Osteocyte (in vitro differentiated cells): ENCODE measurements around the gene VPS45. TPM values are rescaled to one million over a fixed set of nuclear protein-coding genes. Genes with fewer than 3 reads are reported as not detected.
"Not testable (repeated sequence)": the region's sequence is repeated elsewhere in the genome, so short reads cannot be mapped to it uniquely, and the experiment has no call there.

Experiments used
- DNase-seq: peaks from one replicate; pipeline ENCODE4 v3.0.0; 2021; ENCODE audit warnings: mixed read lengths; ENCODE audit not compliant: unreplicated experiment; ENCODE audit errors: extremely low spot score
- H3K27ac Mint-ChIP-seq: one replicate; pipeline ENCODE4 v1.8.0; 2021; ENCODE audit warnings: mild to moderate bottlenecking, mixed read lengths; ENCODE audit not compliant: unreplicated experiment
- H3K27me3 Mint-ChIP-seq: one replicate; pipeline ENCODE4 v1.8.0; 2021; ENCODE audit warnings: mixed read lengths; ENCODE audit not compliant: unreplicated experiment
- H3K36me3 Mint-ChIP-seq: one replicate; pipeline ENCODE4 v1.8.0; 2021; ENCODE audit warnings: mixed read lengths; ENCODE audit not compliant: unreplicated experiment
- H3K4me1 Mint-ChIP-seq: one replicate; pipeline ENCODE4 v1.8.0; 2021; ENCODE audit warnings: mixed read lengths; ENCODE audit not compliant: unreplicated experiment
- H3K4me3 Mint-ChIP-seq: one replicate; pipeline ENCODE4 v1.8.0; 2021; ENCODE audit warnings: mild to moderate bottlenecking, moderate library complexity, mixed read lengths; ENCODE audit not compliant: unreplicated experiment
- H3K9me3 Mint-ChIP-seq: one replicate; pipeline ENCODE4 v1.8.0; 2021; ENCODE audit warnings: mixed read lengths; ENCODE audit not compliant: unreplicated experiment
- total RNA-seq: library from RNA; stranded (reverse); gene quantifications from 2 replicates; pipeline ENCODE4 v1.2.1, GENCODE V29; 2021
- TF ChIP-seq, protein P1 (sequence below): fragments of 200-600 bp; sonication (generic); IDR thresholded peaks from 2 replicates; pipeline ENCODE4 v1.5.0; 2021; ENCODE audit warnings: antibody characterized with exemption, mild to moderate bottlenecking, moderate library complexity

VPS45 gene
- total RNA-seq, 1 donor from 2014 or later = 43.6 TPM

DNA sequence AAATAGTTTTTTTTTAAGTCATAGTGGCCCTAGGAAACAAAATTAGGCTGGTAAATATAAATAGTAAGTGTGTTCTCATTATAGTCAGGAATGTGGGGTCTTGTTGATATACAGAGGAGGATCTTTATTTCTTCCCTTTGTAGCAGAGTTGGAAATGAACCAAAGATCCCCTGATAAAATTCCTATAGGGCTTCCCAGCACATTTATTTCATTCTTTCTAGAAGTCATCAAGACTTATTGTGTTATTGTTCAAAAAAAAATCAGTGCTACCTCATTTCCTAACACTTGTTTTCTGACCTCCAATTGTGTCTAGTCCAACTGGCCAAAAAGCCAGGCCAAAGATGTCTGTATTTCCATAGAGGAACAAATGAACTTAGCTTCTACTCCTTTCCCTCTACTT, 74.5 kb downstream of the VPS45 start:
- Mint-ChIP-seq H3K27ac (no peak overlapping the region), H3K27me3 (no peaks in the 10 kb centered on the region), H3K4me1 (no peaks in the 10 kb centered on the region), H3K36me3 (no peaks in the 10 kb centered on the region), H3K4me3 (no peak overlapping the region), H3K9me3 (no peaks in the 10 kb centered on the region)
- no peak for DNase-seq
- TF ChIP-seq, protein P1, sequence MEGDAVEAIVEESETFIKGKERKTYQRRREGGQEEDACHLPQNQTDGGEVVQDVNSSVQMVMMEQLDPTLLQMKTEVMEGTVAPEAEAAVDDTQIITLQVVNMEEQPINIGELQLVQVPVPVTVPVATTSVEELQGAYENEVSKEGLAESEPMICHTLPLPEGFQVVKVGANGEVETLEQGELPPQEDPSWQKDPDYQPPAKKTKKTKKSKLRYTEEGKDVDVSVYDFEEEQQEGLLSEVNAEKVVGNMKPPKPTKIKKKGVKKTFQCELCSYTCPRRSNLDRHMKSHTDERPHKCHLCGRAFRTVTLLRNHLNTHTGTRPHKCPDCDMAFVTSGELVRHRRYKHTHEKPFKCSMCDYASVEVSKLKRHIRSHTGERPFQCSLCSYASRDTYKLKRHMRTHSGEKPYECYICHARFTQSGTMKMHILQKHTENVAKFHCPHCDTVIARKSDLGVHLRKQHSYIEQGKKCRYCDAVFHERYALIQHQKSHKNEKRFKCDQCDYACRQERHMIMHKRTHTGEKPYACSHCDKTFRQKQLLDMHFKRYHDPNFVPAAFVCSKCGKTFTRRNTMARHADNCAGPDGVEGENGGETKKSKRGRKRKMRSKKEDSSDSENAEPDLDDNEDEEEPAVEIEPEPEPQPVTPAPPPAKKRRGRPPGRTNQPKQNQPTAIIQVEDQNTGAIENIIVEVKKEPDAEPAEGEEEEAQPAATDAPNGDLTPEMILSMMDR = no peak

DNA sequence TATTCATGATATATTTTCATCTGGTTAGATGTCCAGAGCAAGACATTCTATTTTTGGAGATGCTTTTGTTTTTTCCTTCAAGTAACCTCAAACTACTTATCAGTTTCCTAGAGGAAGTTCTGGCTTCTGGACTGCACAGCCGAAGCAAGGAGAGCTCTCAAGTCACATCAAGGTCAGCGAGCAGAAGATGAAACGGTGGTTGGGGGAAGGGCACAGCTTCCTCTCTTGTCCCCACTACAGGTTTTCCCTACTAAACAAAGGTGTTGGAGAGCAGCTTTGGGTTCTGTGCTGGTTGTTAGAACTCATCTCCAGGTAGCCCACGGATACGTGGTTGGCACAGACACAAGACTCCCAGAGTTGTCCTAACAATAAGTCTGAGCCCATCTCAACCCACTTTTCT, 77.0 kb downstream of the VPS45 start:
- TF ChIP-seq, protein P1 = no peak
- Mint-ChIP-seq H3K27ac (no peak overlapping the region), H3K27me3 (no peaks in the 10 kb centered on the region), H3K36me3 (no peaks in the 10 kb centered on the region), H3K4me3 (no peak overlapping the region), H3K9me3 (no peaks in the 10 kb centered on the region), H3K4me1 (peaks cover 9% of the 10 kb centered on the region)
- DNase-seq = no peak

DNA sequence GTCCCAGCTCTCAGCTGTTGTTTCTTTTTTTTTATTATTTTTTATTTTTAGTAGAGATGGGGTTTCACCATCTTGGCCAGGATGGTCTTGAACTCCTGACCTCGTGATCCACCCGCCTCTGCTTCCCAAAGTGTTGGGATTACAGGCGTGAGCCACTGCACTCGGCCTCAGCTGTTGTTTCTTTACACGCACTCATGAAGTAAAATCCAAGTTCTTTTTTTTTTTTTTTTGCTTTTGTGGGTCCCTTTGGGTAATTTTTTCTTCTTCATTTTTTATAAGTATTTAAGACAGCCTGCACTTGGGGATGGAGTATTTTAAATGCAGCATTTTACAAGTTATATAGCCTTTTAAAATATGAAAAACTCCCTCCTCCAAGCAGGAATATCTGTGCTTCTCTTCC, 78.4 kb downstream of the VPS45 start:
- H3K4me1 Mint-ChIP-seq = peaks cover 10% of the 10 kb centered on the region
- H3K9me3 Mint-ChIP-seq, H3K36me3 Mint-ChIP-seq, H3K27me3 Mint-ChIP-seq, DNase-seq, H3K4me3 Mint-ChIP-seq, H3K27ac Mint-ChIP-seq: not testable (repeated sequence)

DNA sequence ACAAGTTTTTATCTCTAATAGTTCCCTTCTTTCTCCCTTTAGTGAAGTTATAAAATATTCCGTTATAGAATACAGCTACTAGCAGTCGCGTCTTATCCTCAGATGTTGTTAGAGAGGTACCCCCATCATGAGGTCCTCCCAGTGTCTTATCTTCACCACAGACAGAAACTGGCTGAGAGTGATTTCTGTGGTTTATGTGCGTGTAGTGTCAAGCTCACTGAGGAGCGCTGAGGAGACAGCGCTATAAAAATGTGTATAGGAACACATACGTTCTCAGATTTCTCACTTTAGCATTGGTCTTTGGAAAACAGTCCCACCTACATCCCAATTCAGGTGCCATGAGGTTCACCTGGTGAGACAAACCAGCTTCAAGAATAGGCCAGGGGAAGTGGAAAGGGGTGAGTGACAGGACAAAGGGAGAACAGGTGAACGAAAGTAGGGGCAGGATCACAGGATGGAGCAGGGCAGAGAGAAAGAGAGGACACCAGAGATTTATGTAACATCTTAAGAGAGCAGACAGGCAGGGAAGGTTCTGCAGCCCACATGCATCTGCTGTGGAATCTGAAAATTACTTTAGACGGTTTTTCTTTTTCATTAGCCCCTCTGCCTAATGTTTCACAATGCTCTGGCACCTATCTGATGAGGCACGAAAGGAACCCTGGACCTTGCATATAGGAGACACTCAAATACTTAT, 79.4 kb downstream of the VPS45 start:
- H3K4me1 Mint-ChIP-seq = peaks cover 20% of the 10 kb centered on the region
- no peak overlapping the region for H3K4me3 Mint-ChIP-seq
- H3K36me3 Mint-ChIP-seq = no peaks in the 10 kb centered on the region
- H3K27ac Mint-ChIP-seq = no peak overlapping the region
- no peak for DNase-seq
- H3K9me3 Mint-ChIP-seq = no peaks in the 10 kb centered on the region
- TF ChIP-seq, protein P1 = no peak
- no peaks in the 10 kb centered on the region for H3K27me3 Mint-ChIP-seq

- peak overlapping the region; percentile 91 for H3K27ac Mint-ChIP-seq
- H3K36me3 Mint-ChIP-seq = peaks cover 5% of the 10 kb centered on the region
- TF ChIP-seq, protein P1 = no peak
- peak; percentile 75 for DNase-seq
- H3K4me1 Mint-ChIP-seq = peaks cover 34% of the 10 kb centered on the region
- H3K4me3 Mint-ChIP-seq = peak overlapping the region; percentile 87
- no peaks in the 10 kb centered on the region for H3K9me3 Mint-ChIP-seq
- no peaks in the 10 kb centered on the region for H3K27me3 Mint-ChIP-seq
These were observed 81.3 kb downstream of the VPS45 start for GRCh38 chr1:150148837-150149270.
